Smooth muscle cell (in vitro differentiated cells): ENCODE results near the gene RANGRF. TPM values are rescaled to one million over a fixed set of nuclear protein-coding genes. Genes with fewer than 3 reads are reported as not detected.

ENCODE experiments used
- DNase-seq: peaks from one replicate; lab custom pipeline; 2025; ENCODE audit not compliant: unreplicated experiment; lab: John Stamatoyannopoulos, UW
- H2AFZ ChIP-seq: fragments of 200-600 bp; sonication (generic); 2 replicates; pipeline ENCODE4 v1.6.0; 2016; ENCODE audit warnings: antibody characterized with exemption, low read depth, mild to moderate bottlenecking
- H3F3A ChIP-seq: fragments of 200-600 bp; sonication (generic); 2 replicates; pipeline ENCODE4 v1.6.0; 2017; ENCODE audit warnings: antibody characterized with exemption, low read depth
- H3K27ac ChIP-seq: fragments of 200-600 bp; sonication (generic); 2 replicates; pipeline ENCODE4 v1.5.1; 2016; ENCODE audit warnings: low read depth, mild to moderate bottlenecking
- H3K27me3 ChIP-seq: fragments of 200-600 bp; sonication (generic); 2 replicates; pipeline ENCODE4 v1.6.1; 2016; ENCODE audit warnings: low read depth, mild to moderate bottlenecking
- H3K36me3 ChIP-seq: fragments of 200-600 bp; sonication (generic); 2 replicates; pipeline ENCODE4 v1.5.1; 2016; ENCODE audit warnings: low read depth
- H3K4me1 ChIP-seq: fragments of 200-600 bp; sonication (generic); 2 replicates; pipeline ENCODE4 v1.5.1; 2016; ENCODE audit warnings: low read depth
- H3K4me2 ChIP-seq: fragments of 200-600 bp; sonication (generic); 2 replicates; pipeline ENCODE4 v1.6.0; 2016; ENCODE audit warnings: mild to moderate bottlenecking
- H3K4me3 ChIP-seq: fragments of 200-600 bp; sonication (generic); 2 replicates; pipeline ENCODE4 v1.5.1; 2016; ENCODE audit warnings: mild to moderate bottlenecking
- H3K79me2 ChIP-seq: fragments of 200-600 bp; sonication (generic); 2 replicates; pipeline ENCODE4 v1.6.0; 2016; ENCODE audit warnings: low read depth, mild to moderate bottlenecking
- H3K9ac ChIP-seq: fragments of 200-600 bp; sonication (generic); 2 replicates; pipeline ENCODE4 v1.6.0; 2016; ENCODE audit warnings: low read depth
- H3K9me3 ChIP-seq: fragments of 200-600 bp; sonication (generic); replicated peaks from 2 replicates; pipeline ENCODE4 v1.5.1; 2016; ENCODE audit warnings: low read depth
- H4K20me1 ChIP-seq: fragments of 200-600 bp; sonication (generic); 2 replicates; pipeline ENCODE4 v1.6.0; 2016; ENCODE audit warnings: low read depth
- WGBS: methylation state at CpG from one replicate; pipeline ENCODE4 v1.1.7; 2016; ENCODE audit warnings: low lambda C conversion rate; 5-methylcytosine and 5-hydroxymethylcytosine counted together
- polyA plus RNA-seq: library from polyadenylated mRNA; unstranded; fragments of >200 nt; fragmentation: Nextera tagmentation; extraction: Ambion mirVana; gene quantifications from 2 replicates; pipeline ENCODE4 v1.2.1, GENCODE V29; 2016
- small RNA-seq: library from RNA; depleted of rRNA; stranded (forward); fragments of <200 nt; gene quantifications from one replicate; pipeline ENCODE3, GENCODE V24; 2014
- total RNA-seq: library from RNA; depleted of rRNA; stranded (reverse); fragments of >200 nt; gene quantifications from 2 replicates; pipeline ENCODE4 v1.2.3, GENCODE V29; 2014
- TF ChIP-seq, protein P1 (sequence below): fragments of 200-600 bp; sonication (generic); IDR thresholded peaks from 2 replicates; pipeline ENCODE4 v1.5.1; 2017; ENCODE audit warnings: borderline replicate concordance, mild to moderate bottlenecking, antibody characterized with exemption; ENCODE audit not compliant: insufficient read depth, poor library complexity, severe bottlenecking

RANGRF gene
- total and polyA plus RNA-seq, 2 experiments from 2014 or later, result 13.4 to 44.9 TPM

DNA sequence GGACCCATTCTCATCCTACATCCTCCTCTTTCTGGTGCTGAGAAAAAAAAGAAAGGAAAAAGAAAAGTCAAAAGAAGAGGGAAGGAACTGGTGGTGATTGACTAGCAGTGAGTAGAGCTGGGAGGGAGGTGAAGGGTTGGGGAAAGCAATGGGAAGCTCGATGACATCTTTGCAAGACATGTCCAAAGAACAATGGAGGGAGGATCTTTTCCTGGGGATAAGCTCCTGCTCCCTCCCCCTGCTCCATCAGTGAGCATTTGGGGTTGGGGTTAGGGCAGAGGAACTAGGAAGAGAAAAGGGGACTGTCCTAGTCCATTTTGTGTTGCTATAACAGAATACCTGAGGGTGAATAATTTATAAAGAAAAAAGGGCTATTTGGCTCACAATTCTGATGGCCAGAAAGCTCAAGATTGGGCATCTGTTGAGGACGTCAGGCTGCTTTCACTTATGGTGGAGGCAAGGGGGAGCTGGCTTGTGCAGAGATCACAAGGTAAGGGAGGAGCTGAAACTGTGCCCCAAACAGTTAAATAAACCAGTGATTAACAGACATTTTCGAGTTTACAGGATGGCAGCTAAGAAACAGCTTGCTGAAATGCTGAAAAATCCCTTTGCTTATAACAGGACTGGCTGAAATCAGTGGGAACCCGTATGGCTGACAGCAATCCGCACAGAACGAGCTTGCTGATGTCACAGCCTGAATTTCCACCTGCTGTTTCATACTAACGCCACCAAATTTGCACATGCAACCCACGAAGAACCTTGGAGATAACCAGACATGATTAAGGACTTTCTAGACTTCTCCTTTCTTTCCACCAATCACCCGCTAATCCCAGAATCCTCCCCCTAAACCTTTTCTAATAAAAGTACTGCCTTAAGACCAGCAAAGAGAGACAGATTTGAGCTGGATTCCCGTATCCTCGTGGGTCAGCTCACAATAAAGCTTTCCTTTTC is 49.6 kb downstream of the RANGRF start:
- no peak overlapping the region for H3K4me3 ChIP-seq
- H3F3A ChIP-seq, result no peaks in the 10 kb centered on the region
- no peak overlapping the region for H3K9ac ChIP-seq
- no peak overlapping the region for H3K27ac ChIP-seq
- TF ChIP-seq, protein P1, sequence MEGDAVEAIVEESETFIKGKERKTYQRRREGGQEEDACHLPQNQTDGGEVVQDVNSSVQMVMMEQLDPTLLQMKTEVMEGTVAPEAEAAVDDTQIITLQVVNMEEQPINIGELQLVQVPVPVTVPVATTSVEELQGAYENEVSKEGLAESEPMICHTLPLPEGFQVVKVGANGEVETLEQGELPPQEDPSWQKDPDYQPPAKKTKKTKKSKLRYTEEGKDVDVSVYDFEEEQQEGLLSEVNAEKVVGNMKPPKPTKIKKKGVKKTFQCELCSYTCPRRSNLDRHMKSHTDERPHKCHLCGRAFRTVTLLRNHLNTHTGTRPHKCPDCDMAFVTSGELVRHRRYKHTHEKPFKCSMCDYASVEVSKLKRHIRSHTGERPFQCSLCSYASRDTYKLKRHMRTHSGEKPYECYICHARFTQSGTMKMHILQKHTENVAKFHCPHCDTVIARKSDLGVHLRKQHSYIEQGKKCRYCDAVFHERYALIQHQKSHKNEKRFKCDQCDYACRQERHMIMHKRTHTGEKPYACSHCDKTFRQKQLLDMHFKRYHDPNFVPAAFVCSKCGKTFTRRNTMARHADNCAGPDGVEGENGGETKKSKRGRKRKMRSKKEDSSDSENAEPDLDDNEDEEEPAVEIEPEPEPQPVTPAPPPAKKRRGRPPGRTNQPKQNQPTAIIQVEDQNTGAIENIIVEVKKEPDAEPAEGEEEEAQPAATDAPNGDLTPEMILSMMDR, result no peak
- no peak overlapping the region for H2AFZ ChIP-seq
- H3K36me3 ChIP-seq, result no peaks in the 10 kb centered on the region
- H3K4me1 ChIP-seq, result peaks cover 11% of the 10 kb centered on the region
- 43% methylated on average over 11 of the region's 11 CpGs for WGBS
- no peaks in the 10 kb centered on the region for H3K79me2 ChIP-seq
- no peaks in the 10 kb centered on the region for H3K27me3 ChIP-seq
- peak overlapping the region; percentile 9 for H3K4me2 ChIP-seq
- no peak for DNase-seq
- H3K9me3 ChIP-seq, result no peaks in the 10 kb centered on the region
- no peaks in the 10 kb centered on the region for H4K20me1 ChIP-seq

DNA sequence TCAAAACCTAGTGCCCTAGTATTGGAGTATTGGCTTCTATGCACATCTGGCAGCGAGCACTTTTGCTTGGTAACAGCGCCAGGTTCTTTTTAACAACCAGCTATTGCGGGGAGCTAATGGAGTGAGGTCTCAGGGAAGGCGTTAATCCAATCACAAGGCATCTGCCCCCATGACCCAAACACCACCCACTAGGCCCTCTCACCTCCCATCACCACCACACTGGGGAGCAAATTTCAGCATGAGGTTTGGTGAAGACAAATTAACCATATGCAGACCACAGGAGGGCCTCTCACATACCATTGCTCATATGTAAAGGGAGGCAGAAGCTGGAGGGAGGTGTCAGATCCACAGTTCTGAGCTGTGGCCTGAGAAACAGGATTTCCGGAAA is 50.3 kb downstream of the RANGRF start:
- Histone ChIP-seq H3K79me2 (no peaks in the 10 kb centered on the region), H3K4me2 (peak overlapping the region; percentile 9)
- WGBS, result 80% methylated on average over 5 of the region's 5 CpGs

DNA sequence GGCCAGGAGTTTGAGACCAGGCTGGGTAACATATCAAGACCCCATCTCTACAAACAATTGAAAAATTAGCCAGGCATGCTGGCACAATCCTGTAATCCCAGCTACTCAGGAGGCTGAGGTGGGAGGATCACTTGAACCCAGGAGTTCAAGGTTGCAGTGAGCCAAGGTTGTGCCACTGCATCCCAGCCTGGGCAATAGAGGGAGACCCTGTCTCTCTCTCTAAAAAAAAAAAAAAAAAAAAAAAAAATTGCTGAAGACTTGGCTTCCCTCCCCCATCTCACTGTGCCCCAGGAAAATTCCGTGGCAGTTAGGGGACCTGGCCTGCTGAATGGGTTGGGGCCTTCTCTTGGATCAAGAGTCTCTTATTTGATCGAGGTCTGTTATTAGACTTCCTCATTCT is 51.1 kb downstream of the RANGRF start, which contains the start of gene ODF4:
TSS of gene ODF4 (plus strand) at position 301 of the 400 bp plus-strand sequence. CDS start 212 bp downstream, outside the sequence.
- no peak within 1 kb of the TSS for H3K4me3 ChIP-seq
- DNase-seq, result no peak
- no peaks in the 10 kb centered on the region for H4K20me1 ChIP-seq
- 92% methylated on average over 2 of the region's 2 CpGs for WGBS
- TF ChIP-seq, protein P1, result no peak
- H3K9ac ChIP-seq, result no peak within 1 kb of the TSS
- no peaks in the 10 kb centered on the region for H3K9me3 ChIP-seq
- H2AFZ ChIP-seq, result no peak within 1 kb of the TSS
- no peaks in the 10 kb centered on the region for H3F3A ChIP-seq
- H3K79me2 ChIP-seq, result no peaks in the 10 kb centered on the region
- H3K27me3 ChIP-seq, result no peaks in the 10 kb centered on the region
- H3K36me3 ChIP-seq, result no peaks in the 10 kb centered on the region
- H3K27ac ChIP-seq, result no peak within 1 kb of the TSS
- H3K4me2 ChIP-seq, result no peak within 1 kb of the TSS
- peaks cover 11% of the 10 kb centered on the region for H3K4me1 ChIP-seq

More for the DNA sequence above, 50.3 kb downstream of the RANGRF start:
- Histone ChIP-seq H4K20me1 (no peaks in the 10 kb centered on the region), H3K4me1 (peaks cover 11% of the 10 kb centered on the region), H3K9me3 (no peaks in the 10 kb centered on the region), H3K27ac (no peak overlapping the region), H2AFZ (no peak overlapping the region), H3F3A (no peaks in the 10 kb centered on the region), H3K36me3 (no peaks in the 10 kb centered on the region), H3K27me3 (no peaks in the 10 kb centered on the region), H3K9ac (no peak overlapping the region), H3K4me3 (no peak overlapping the region)
- TF ChIP-seq, protein P1, result no peak
- DNase-seq, result no peak

Small RNA genes lying within 50 kb of the gene (small RNA-seq; reads per million reads assigned to genes)
- not detected for gene RF00265

Other genes with a start within 250 kb of the RANGRF start
- gene ALOX15B, start 249.6 kb upstream of the RANGRF start, total RNA-seq, result 0.18 and 0.27 TPM in 2 replicates
- 0.69 and 1.1 TPM in 2 replicates for gene ALOX15B, start 249.6 kb upstream of the RANGRF start, polyA plus RNA-seq
- 4.7 and 4.9 TPM in 2 replicates for gene ALOX12B, start 201.0 kb upstream of the RANGRF start, total RNA-seq
- gene ALOX12B, start 201.0 kb upstream of the RANGRF start, polyA plus RNA-seq, result 3.0 and 3.7 TPM in 2 replicates
- gene ALOXE3, start 170.2 kb upstream of the RANGRF start, total RNA-seq, result 1.1 and 1.7 TPM in 2 replicates
- 0.25 and 2.3 TPM in 2 replicates for gene ALOXE3, start 170.2 kb upstream of the RANGRF start, polyA plus RNA-seq
- gene HES7, start 164.6 kb upstream of the RANGRF start, total RNA-seq, result not detected in 2 replicates
- not detected in 2 replicates for gene HES7, start 164.6 kb upstream of the RANGRF start, polyA plus RNA-seq
- 25.8 and 29.0 TPM in 2 replicates for gene PER1, start 136.3 kb upstream of the RANGRF start, total RNA-seq
- 55.2 and 85.9 TPM in 2 replicates for gene PER1, start 136.3 kb upstream of the RANGRF start, polyA plus RNA-seq
- 5.7 and 8.1 TPM in 2 replicates for gene VAMP2, start 125.7 kb upstream of the RANGRF start, total RNA-seq
- 20.1 and 28.9 TPM in 2 replicates for gene VAMP2, start 125.7 kb upstream of the RANGRF start, polyA plus RNA-seq
- gene TMEM107, start 112.3 kb upstream of the RANGRF start, total RNA-seq, result 66.7 and 88.4 TPM in 2 replicates
- gene TMEM107, start 112.3 kb upstream of the RANGRF start, polyA plus RNA-seq, result 36.0 and 36.5 TPM in 2 replicates
- gene BORCS6, start 98.5 kb upstream of the RANGRF start, total RNA-seq, result 1.8 and 6.3 TPM in 2 replicates
- gene BORCS6, start 98.5 kb upstream of the RANGRF start, polyA plus RNA-seq, result 3.2 and 3.9 TPM in 2 replicates
- gene AURKB, start 78.1 kb upstream of the RANGRF start, total RNA-seq, result 10.5 and 16.6 TPM in 2 replicates
- gene AURKB, start 78.1 kb upstream of the RANGRF start, polyA plus RNA-seq, result 31.7 and 33.5 TPM in 2 replicates
- gene CTC1, start 40.6 kb upstream of the RANGRF start, total RNA-seq, result 1.4 and 3.8 TPM in 2 replicates
- 1.8 and 6.0 TPM in 2 replicates for gene CTC1, start 40.6 kb upstream of the RANGRF start, polyA plus RNA-seq
- gene PFAS, start 39.4 kb upstream of the RANGRF start, total RNA-seq, result 9.9 and 22.1 TPM in 2 replicates
- gene PFAS, start 39.4 kb upstream of the RANGRF start, polyA plus RNA-seq, result 10.4 and 12.8 TPM in 2 replicates
- 0.90 and 1.6 TPM in 2 replicates for gene SLC25A35, start 6.7 kb downstream of the RANGRF start, total RNA-seq
- 2.1 and 2.6 TPM in 2 replicates for gene SLC25A35, start 6.7 kb downstream of the RANGRF start, polyA plus RNA-seq
- not detected in 2 replicates for gene ARHGEF15, start 21.6 kb downstream of the RANGRF start, total RNA-seq
- 0.11 TPM in 1 of 2 replicates, not detected in the other for gene ARHGEF15, start 21.6 kb downstream of the RANGRF start, polyA plus RNA-seq
- gene ODF4, start 51.2 kb downstream of the RANGRF start, total RNA-seq, result not detected in 2 replicates
- not detected in 2 replicates for gene ODF4, start 51.2 kb downstream of the RANGRF start, polyA plus RNA-seq
- gene RPL26, start 94.5 kb downstream of the RANGRF start, total RNA-seq, result 3,019 and 3,533 TPM in 2 replicates
- 367 and 426 TPM in 2 replicates for gene RPL26, start 94.5 kb downstream of the RANGRF start, polyA plus RNA-seq
- 0.54 and 1.6 TPM in 2 replicates for gene RNF222, start 109.2 kb downstream of the RANGRF start, total RNA-seq
- 0.32 and 0.49 TPM in 2 replicates for gene RNF222, start 109.2 kb downstream of the RANGRF start, polyA plus RNA-seq
- gene NDEL1, start 147.2 kb downstream of the RANGRF start, total RNA-seq, result 103 and 111 TPM in 2 replicates
- 82.0 and 82.6 TPM in 2 replicates for gene NDEL1, start 147.2 kb downstream of the RANGRF start, polyA plus RNA-seq